Neural cell (in vitro differentiated cells): ENCODE measurements around the gene CD3G. TPM values are rescaled to one million over a fixed set of nuclear protein-coding genes. Genes with fewer than 3 reads are reported as not detected.

Source experiments
- H2AFZ ChIP-seq: fragments of 200-600, 300-800 bp; sonication (generic), shearing (Covaris generic); 2 replicates; pipeline ENCODE4 v1.6.0; 2014; ENCODE audit warnings: low read depth, mild to moderate bottlenecking, antibody characterized with exemption, low read length, moderate library complexity
- H3F3A ChIP-seq: fragments of 200-600 bp; shearing (Covaris generic); 2 replicates; pipeline ENCODE4 v1.6.1; 2016; ENCODE audit warnings: mild to moderate bottlenecking, moderate library complexity, mixed read lengths, antibody characterized with exemption, low read length; ENCODE audit not compliant: insufficient read depth, poor library complexity, severe bottlenecking
- H3K27ac ChIP-seq: fragments of 200-600, 300-800 bp; sonication (generic), shearing (Covaris generic); 2 replicates; pipeline ENCODE4 v1.5.1; 2014; ENCODE audit warnings: mild to moderate bottlenecking, low read length, moderate library complexity
- H3K27me3 ChIP-seq: fragments of 300-800, 200-600 bp; sonication (generic), shearing (Covaris generic); 2 replicates; pipeline ENCODE4 v1.6.0; 2014; ENCODE audit warnings: mild to moderate bottlenecking, low read depth, low read length, moderate library complexity; ENCODE audit not compliant: insufficient read depth
- H3K36me3 ChIP-seq: fragments of 300-800, 200-600 bp; sonication (generic), shearing (Covaris generic); 2 replicates; pipeline ENCODE4 v1.5.1; 2014; ENCODE audit warnings: mild to moderate bottlenecking, antibody characterized with exemption, low read length, moderate library complexity; ENCODE audit not compliant: insufficient read depth
- H3K4me2 ChIP-seq: fragments of 300-800, 200-600 bp; sonication (generic), shearing (Covaris generic); 2 replicates; pipeline ENCODE4 v1.6.0; 2014; ENCODE audit warnings: mild to moderate bottlenecking, low read length
- H3K4me3 ChIP-seq: fragments of 300-800, 200-600 bp; sonication (generic), shearing (Covaris generic); 2 replicates; pipeline ENCODE4 v1.5.1; 2014; ENCODE audit warnings: mild to moderate bottlenecking, low read length, moderate library complexity
- H3K79me2 ChIP-seq: fragments of 200-600 bp; shearing (Covaris generic); replicated peaks from 2 replicates; pipeline ENCODE4 v1.6.0; 2014; ENCODE audit warnings: mild to moderate bottlenecking, low read length, moderate library complexity; ENCODE audit not compliant: insufficient read depth
- H3K9ac ChIP-seq: fragments of 300-800, 200-600 bp; sonication (generic), shearing (Covaris generic); 2 replicates; pipeline ENCODE4 v1.6.1; 2016; ENCODE audit warnings: mild to moderate bottlenecking, low read length, mixed read lengths
- H3K9me2 ChIP-seq: fragments of 200-600 bp; shearing (Covaris generic); 2 replicates; pipeline ENCODE4 v1.6.1; 2016; ENCODE audit warnings: mild to moderate bottlenecking, low read length, mixed read lengths; ENCODE audit not compliant: insufficient read depth
- H3K9me3 ChIP-seq: fragments of 200-600, 300-800 bp; sonication (generic), shearing (Covaris generic); 2 replicates; pipeline ENCODE4 v1.6.1; 2016; ENCODE audit warnings: mild to moderate bottlenecking, mixed run types, low read length, moderate library complexity, mixed read lengths
- H4K20me1 ChIP-seq: fragments of 200-600 bp; shearing (Covaris generic); 2 replicates; pipeline ENCODE4 v1.6.1; 2016; ENCODE audit warnings: mild to moderate bottlenecking, mixed run types; ENCODE audit not compliant: insufficient read depth
- EP300 ChIP-seq: fragments of 450-650 bp; conservative IDR thresholded peaks from 2 replicates; pipeline ENCODE4 v1.6.1; 2014; ENCODE audit warnings: antibody characterized with exemption, mild to moderate bottlenecking, moderate library complexity; ENCODE audit not compliant: poor library complexity, severe bottlenecking
- EZH2 ChIP-seq: fragments of 200-600, 300-800 bp; shearing (Covaris generic), sonication (generic); IDR thresholded peaks from 2 replicates; pipeline ENCODE4 v1.6.1; 2014; ENCODE audit warnings: antibody characterized with exemption, low read length, borderline replicate concordance, mild to moderate bottlenecking; ENCODE audit not compliant: insufficient read depth, poor library complexity, severe bottlenecking
- MXI1 ChIP-seq: fragments of 450-650 bp; conservative IDR thresholded peaks from 2 replicates; pipeline ENCODE4 v1.6.1; 2014; ENCODE audit warnings: antibody characterized with exemption, mild to moderate bottlenecking; ENCODE audit not compliant: poor library complexity, severe bottlenecking
- POLR2AphosphoS5 ChIP-seq: IDR thresholded peaks from 2 replicates; pipeline ENCODE4 v1.6.1; 2012
- RAD21 ChIP-seq: fragments of 450-650 bp; conservative IDR thresholded peaks from 2 replicates; pipeline ENCODE4 v1.6.1; 2014; ENCODE audit warnings: antibody characterized with exemption, mild to moderate bottlenecking, moderate library complexity
- REST ChIP-seq: IDR thresholded peaks from 2 replicates; pipeline ENCODE4 v1.6.1; 2012; ENCODE audit warnings: borderline replicate concordance
- SMC3 ChIP-seq: fragments of 450-650 bp; conservative IDR thresholded peaks from 2 replicates; pipeline ENCODE4 v1.6.1; 2014; ENCODE audit warnings: antibody characterized with exemption, mild to moderate bottlenecking, moderate library complexity; ENCODE audit not compliant: poor library complexity
- TAF1 ChIP-seq: IDR thresholded peaks from 2 replicates; pipeline ENCODE4 v1.6.1; 2012; ENCODE audit warnings: low read depth
- polyA plus RNA-seq: library from polyadenylated mRNA; depleted of rRNA; stranded (reverse); fragments of >200 nt; gene quantifications from 2 replicates; pipeline ENCODE4 v1.2.3, GENCODE V29; 2014
- TF ChIP-seq, protein P1 (sequence below): fragments of 450-650 bp; IDR thresholded peaks from 2 replicates; pipeline ENCODE4 v1.5.1; 2014; ENCODE audit warnings: antibody characterized with exemption, mild to moderate bottlenecking, moderate library complexity; ENCODE audit not compliant: poor library complexity, severe bottlenecking

CD3G gene
- polyA plus RNA-seq, 1 donor from 2014 or later, result not detected

DNA sequence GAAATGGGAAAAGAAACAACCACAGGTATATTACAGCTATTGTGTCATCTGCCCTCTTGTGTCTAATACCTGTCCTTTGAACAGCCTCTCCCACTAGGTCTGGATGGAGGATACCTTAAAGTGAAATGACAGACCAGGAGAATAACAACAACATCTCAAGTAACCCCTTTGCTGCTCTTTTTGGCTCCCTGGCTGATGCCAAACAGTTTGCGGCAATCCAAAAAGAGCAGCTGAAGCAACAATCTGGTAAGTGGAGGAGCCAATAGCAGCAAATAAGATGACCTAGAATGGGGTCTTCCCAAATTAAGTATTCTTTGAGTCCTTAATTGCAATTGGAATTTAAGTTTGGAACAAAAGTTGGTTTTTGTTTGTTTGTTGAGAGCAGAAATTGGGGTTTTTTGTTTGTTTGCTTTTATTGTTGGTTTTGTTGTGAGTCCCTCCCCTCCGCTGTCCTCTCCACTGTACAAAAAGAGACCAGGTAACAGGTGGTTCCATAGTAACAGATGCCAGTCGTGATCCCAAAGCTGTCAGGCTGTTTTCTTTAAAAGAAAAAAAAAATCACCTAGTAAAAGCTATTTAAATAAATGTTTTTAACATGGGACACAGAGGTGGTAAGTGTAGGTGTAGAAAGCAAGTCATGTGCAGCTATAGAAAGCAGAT, 20.9 kb downstream of the CD3G start:
- Histone ChIP-seq H3K27me3 (no peaks in the 10 kb centered on the region), H4K20me1 (no peaks in the 10 kb centered on the region), H3K27ac (no peak overlapping the region), H3K9me3 (no peaks in the 10 kb centered on the region), H2AFZ (no peak overlapping the region), H3K36me3 (peaks cover 7% of the 10 kb centered on the region), H3K79me2 (peaks cover 23% of the 10 kb centered on the region), H3F3A (no peaks in the 10 kb centered on the region), H3K9me2 (no peaks in the 10 kb centered on the region), H3K4me3 (no peak overlapping the region), H3K9ac (no peak overlapping the region), H3K4me2 (no peak overlapping the region)
- TF ChIP-seq EZH2 (no peak), TAF1 (no peak), POLR2AphosphoS5 (no peak), EP300 (no peak), REST (no peak), MXI1 (no peak), SMC3 (no peak), RAD21 (no peak)
- TF ChIP-seq, protein P1, sequence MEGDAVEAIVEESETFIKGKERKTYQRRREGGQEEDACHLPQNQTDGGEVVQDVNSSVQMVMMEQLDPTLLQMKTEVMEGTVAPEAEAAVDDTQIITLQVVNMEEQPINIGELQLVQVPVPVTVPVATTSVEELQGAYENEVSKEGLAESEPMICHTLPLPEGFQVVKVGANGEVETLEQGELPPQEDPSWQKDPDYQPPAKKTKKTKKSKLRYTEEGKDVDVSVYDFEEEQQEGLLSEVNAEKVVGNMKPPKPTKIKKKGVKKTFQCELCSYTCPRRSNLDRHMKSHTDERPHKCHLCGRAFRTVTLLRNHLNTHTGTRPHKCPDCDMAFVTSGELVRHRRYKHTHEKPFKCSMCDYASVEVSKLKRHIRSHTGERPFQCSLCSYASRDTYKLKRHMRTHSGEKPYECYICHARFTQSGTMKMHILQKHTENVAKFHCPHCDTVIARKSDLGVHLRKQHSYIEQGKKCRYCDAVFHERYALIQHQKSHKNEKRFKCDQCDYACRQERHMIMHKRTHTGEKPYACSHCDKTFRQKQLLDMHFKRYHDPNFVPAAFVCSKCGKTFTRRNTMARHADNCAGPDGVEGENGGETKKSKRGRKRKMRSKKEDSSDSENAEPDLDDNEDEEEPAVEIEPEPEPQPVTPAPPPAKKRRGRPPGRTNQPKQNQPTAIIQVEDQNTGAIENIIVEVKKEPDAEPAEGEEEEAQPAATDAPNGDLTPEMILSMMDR, result no peak

DNA sequence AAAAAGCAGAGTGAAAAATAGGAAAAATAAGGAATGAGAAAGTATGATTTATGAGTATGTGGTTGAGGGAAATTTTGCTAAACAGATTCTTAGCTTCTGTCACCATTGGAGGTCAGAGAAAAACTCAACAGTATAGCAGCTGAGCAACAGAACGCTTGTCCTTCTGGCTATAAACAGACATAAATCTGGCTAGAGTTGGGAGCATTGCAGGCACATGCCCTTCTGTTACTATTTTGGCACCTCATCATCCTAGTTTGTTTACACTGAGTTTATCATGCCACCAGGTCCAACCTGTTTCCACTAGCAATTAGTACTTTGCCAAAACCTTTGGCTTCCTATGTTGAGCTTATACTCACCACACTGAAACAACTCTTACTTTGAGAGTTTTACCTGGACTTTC, 22.1 kb downstream of the CD3G start:
- H2AFZ ChIP-seq, result no peak overlapping the region
- H3K79me2 ChIP-seq, result peaks cover 12% of the 10 kb centered on the region
- no peak overlapping the region for H3K4me3 ChIP-seq
- no peak overlapping the region for H3K9ac ChIP-seq
- no peaks in the 10 kb centered on the region for H3K9me3 ChIP-seq
- peaks cover 7% of the 10 kb centered on the region for H3K36me3 ChIP-seq
- no peaks in the 10 kb centered on the region for H3F3A ChIP-seq
- H3K27ac ChIP-seq, result no peak overlapping the region
- H4K20me1 ChIP-seq, result no peaks in the 10 kb centered on the region
- TF ChIP-seq EP300 (no peak), MXI1 (no peak), RAD21 (no peak), TAF1 (no peak), EZH2 (no peak)
- no peaks in the 10 kb centered on the region for H3K9me2 ChIP-seq
- no peak overlapping the region for H3K4me2 ChIP-seq
- H3K27me3 ChIP-seq, result no peaks in the 10 kb centered on the region
